Measurements from ENCODE around the gene MAPKAPK3. TPM values are rescaled to one million over a fixed set of nuclear protein-coding genes. Genes with fewer than 3 reads are reported as not detected.

Gene MAPKAPK3
- total RNA-seq, 4 donors from 2014 or later: 21.3 to 37.8 (median 26.9) TPM

DNA sequence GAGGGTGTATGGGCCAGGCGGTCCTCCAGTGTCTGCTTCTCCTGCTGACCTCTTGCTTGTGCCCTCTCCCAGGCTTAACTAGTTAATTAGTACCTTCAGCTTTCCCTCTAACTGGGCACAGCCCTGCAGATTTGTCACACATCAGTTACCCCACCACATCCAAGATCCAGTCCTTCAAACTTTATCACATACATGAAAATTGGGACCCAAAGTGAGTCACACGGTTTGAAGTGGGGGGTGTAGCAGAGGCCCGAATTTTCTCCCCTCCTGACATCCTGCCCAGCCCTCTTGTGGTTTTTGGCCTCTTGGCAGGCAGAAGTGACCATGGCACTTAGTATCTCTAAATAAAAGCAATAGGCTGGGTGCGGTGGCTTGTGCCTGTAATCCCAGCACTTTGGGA, 3.9 kb downstream of the MAPKAPK3 start:
- Histone ChIP-seq H3K27ac (peak overlapping the region in 1 of 4 donors; percentile 46), H3K9me3 (no peaks in the 10 kb centered on the region), H3K4me3 (no peak overlapping the region), H3K27me3 (no peaks in the 10 kb centered on the region), H3K36me3 (no peaks in the 10 kb centered on the region), H3K4me1 (peaks cover 0 to 46% (median 31%) of the 10 kb centered on the region in 4 donors)
- intact Hi-C loops (cut with DNase I; ENCODE audit: low total_unique reads): no loop called here
- WGBS, 2 donors (ENCODE audit: low coverage in 1 of 2): 10 to 61% methylated on average over 2 to 4 of the region's 4 CpGs
- no peak for DNase-seq
- TF ChIP-seq EP300 (IDR thresholded peaks at IDR 0.05; ENCODE audit: low read depth) (no peak), POLR2AphosphoS5 (IDR thresholded peaks at IDR 0.05) (no peak), POLR2A (IDR thresholded peaks at IDR 0.05) (no peak)
- TF ChIP-seq, protein P1, sequence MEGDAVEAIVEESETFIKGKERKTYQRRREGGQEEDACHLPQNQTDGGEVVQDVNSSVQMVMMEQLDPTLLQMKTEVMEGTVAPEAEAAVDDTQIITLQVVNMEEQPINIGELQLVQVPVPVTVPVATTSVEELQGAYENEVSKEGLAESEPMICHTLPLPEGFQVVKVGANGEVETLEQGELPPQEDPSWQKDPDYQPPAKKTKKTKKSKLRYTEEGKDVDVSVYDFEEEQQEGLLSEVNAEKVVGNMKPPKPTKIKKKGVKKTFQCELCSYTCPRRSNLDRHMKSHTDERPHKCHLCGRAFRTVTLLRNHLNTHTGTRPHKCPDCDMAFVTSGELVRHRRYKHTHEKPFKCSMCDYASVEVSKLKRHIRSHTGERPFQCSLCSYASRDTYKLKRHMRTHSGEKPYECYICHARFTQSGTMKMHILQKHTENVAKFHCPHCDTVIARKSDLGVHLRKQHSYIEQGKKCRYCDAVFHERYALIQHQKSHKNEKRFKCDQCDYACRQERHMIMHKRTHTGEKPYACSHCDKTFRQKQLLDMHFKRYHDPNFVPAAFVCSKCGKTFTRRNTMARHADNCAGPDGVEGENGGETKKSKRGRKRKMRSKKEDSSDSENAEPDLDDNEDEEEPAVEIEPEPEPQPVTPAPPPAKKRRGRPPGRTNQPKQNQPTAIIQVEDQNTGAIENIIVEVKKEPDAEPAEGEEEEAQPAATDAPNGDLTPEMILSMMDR (IDR thresholded peaks at IDR 0.05): no peak
- in situ Hi-C loops (cut with MboI; ENCODE audit: low pct_ligation_motif_present in 1 of 4, low pct_unique_long_range_greater_than_20kb in 1 of 4, low sequenced_read_pairs in 3 of 4): loop anchor here (10.0 to 25.0 kb wide), 2 partner anchors 754 to 766 kb away; partner anchors contain the start of genes MANF (in 2 of the 4) and RBM15B (in 2 of the 4)

GRCh38 chr3:50622881-50623280, 5.9 kb downstream of the MAPKAPK3 start:
- intact Hi-C loops (cut with DNase I; ENCODE audit: low total_unique reads): no loop called here
- in situ Hi-C loops (cut with MboI; ENCODE audit: low pct_ligation_motif_present in 1 of 4, low pct_unique_long_range_greater_than_20kb in 1 of 4, low sequenced_read_pairs in 3 of 4): loop anchor here (10.0 to 25.0 kb wide), 2 partner anchors 752 to 764 kb away; partner anchors contain the start of genes MANF (in 2 of the 4) and RBM15B (in 2 of the 4)

GRCh38 chr3:50623840-50624474, 7.0 kb downstream of the MAPKAPK3 start:
- no peaks in the 10 kb centered on the region for H3K36me3 ChIP-seq
- H3K4me3 ChIP-seq: no peak overlapping the region
- intact Hi-C loops (cut with DNase I; ENCODE audit: low total_unique reads) (no loop called here), in situ Hi-C loops (cut with MboI; ENCODE audit: low pct_ligation_motif_present in 1 of 4, low pct_unique_long_range_greater_than_20kb in 1 of 4, low sequenced_read_pairs in 3 of 4) (loop anchor here (10.0 to 25.0 kb wide), 2 partner anchors 751 to 763 kb away; partner anchors contain the start of genes MANF (in 2 of the 4) and RBM15B (in 2 of the 4))
- TF ChIP-seq, protein P1 (IDR thresholded peaks at IDR 0.05): no peak
- no peak for TF ChIP-seq EP300 (IDR thresholded peaks at IDR 0.05; ENCODE audit: low read depth)
- TF ChIP-seq POLR2AphosphoS5 (IDR thresholded peaks at IDR 0.05): no peak
- no peak for TF ChIP-seq POLR2A (IDR thresholded peaks at IDR 0.05)
- DNase-seq: no peak
- no peak overlapping the region for H3K27ac ChIP-seq
- peaks cover 0 to 29% (median 15%) of the 10 kb centered on the region in 4 donors for H3K4me1 ChIP-seq
- no peaks in the 10 kb centered on the region for H3K27me3 ChIP-seq
- WGBS, 2 donors (ENCODE audit: low coverage in 1 of 2): 59% methylated on average over 6 of the region's 6 CpGs; no CpG with 5 or more reads in 1 of the 2 donors
- no peaks in the 10 kb centered on the region for H3K9me3 ChIP-seq

More at GRCh38 chr3:50622881-50623280, 5.9 kb downstream of the MAPKAPK3 start:
- Histone ChIP-seq H3K27me3 (no peaks in the 10 kb centered on the region), H3K27ac (no peak overlapping the region), H3K4me3 (no peak overlapping the region), H3K4me1 (peaks cover 0 to 38% (median 23%) of the 10 kb centered on the region in 4 donors), H3K36me3 (no peaks in the 10 kb centered on the region), H3K9me3 (no peaks in the 10 kb centered on the region)
- 92% methylated on average over 2 to 3 of the region's 3 CpGs for WGBS, 2 donors (ENCODE audit: low coverage in 1 of 2)
- TF ChIP-seq POLR2A (IDR thresholded peaks at IDR 0.05) (no peak), POLR2AphosphoS5 (IDR thresholded peaks at IDR 0.05) (no peak), EP300 (IDR thresholded peaks at IDR 0.05; ENCODE audit: low read depth) (no peak)
- TF ChIP-seq, protein P1 (IDR thresholded peaks at IDR 0.05): no peak
- DNase-seq: no peak

DNA sequence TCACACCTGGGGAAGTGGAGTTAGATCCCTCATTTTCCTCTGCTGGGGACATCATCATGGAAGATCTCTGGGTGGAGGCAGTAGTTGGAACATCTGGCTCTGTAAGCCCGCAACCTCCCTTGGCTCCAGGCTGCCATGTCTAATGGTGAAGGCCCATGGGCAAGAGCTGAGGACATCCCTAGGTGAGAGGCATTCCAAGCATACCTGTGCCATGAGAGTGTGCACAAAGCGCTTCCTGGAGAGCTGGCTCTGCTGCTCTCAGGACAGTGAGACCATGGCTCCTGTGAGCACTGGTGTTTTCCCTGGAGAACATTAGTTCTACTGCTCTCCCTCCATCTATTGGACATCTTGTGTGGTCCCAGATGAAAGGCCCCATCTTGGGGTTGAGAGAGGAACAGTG, 7.7 kb downstream of the MAPKAPK3 start:
- in situ Hi-C loops (cut with MboI; ENCODE audit: low pct_ligation_motif_present in 1 of 4, low pct_unique_long_range_greater_than_20kb in 1 of 4, low sequenced_read_pairs in 3 of 4): loop anchor here (10.0 to 25.0 kb wide), 2 partner anchors 750 to 763 kb away; partner anchors contain the start of genes MANF (in 2 of the 4) and RBM15B (in 2 of the 4)
- intact Hi-C loops (cut with DNase I; ENCODE audit: low total_unique reads): no loop called here
- H3K36me3 ChIP-seq: no peaks in the 10 kb centered on the region
- WGBS, 2 donors (ENCODE audit: low coverage in 1 of 2): 91% methylated on average over 2 of the region's 2 CpGs; no CpG with 5 or more reads in 1 of the 2 donors
- H3K4me3 ChIP-seq: no peak overlapping the region
- no peaks in the 10 kb centered on the region for H3K9me3 ChIP-seq
- peaks cover 0 to 22% (median 15%) of the 10 kb centered on the region in 4 donors for H3K4me1 ChIP-seq
- no peak overlapping the region for H3K27ac ChIP-seq
- TF ChIP-seq POLR2AphosphoS5 (IDR thresholded peaks at IDR 0.05): no peak
- TF ChIP-seq, protein P1 (IDR thresholded peaks at IDR 0.05): no peak
- no peak for TF ChIP-seq POLR2A (IDR thresholded peaks at IDR 0.05)
- no peak for TF ChIP-seq EP300 (IDR thresholded peaks at IDR 0.05; ENCODE audit: low read depth)
- H3K27me3 ChIP-seq: no peaks in the 10 kb centered on the region
- DNase-seq: no peak
